ENCODE measurements around the gene SERTAD2. TPM values are rescaled to one million over a fixed set of nuclear protein-coding genes. Genes with fewer than 3 reads are reported as not detected.
A peak's percentile ranks its signal among the peaks of the same experiment; 100 is the strongest.

Gene SERTAD2
- total RNA-seq, 1 experiment from 2014 or later, result 34.7 TPM

GRCh38 chr2:64622443-64623241 is 31.1 kb downstream of the SERTAD2 start:
- Histone ChIP-seq H3K4me3 (peak overlapping the region; percentile 33), H3K4me1 (peaks cover 26% of the 10 kb centered on the region), H3K9me3 (replicated peaks) (no peaks in the 10 kb centered on the region), H3K27ac (peak overlapping the region; percentile 80), H3K36me3 (no peaks in the 10 kb centered on the region), H3K27me3 (no peaks in the 10 kb centered on the region)
- DNase-seq, result peak; percentile 87 to 90

- Histone ChIP-seq H3K9me3 (replicated peaks) (no peaks in the 10 kb centered on the region), H3K36me3 (no peaks in the 10 kb centered on the region), H3K27me3 (no peaks in the 10 kb centered on the region), H3K4me1 (peaks cover 27% of the 10 kb centered on the region), H3K27ac (no peak overlapping the region), H3K4me3 (no peak overlapping the region)
- DNase-seq, result no peak
Measured at GRCh38 chr2:64620661-64621060, 33.1 kb downstream of the SERTAD2 start.

- Histone ChIP-seq H3K36me3 (no peaks in the 10 kb centered on the region), H3K27ac (no peak overlapping the region), H3K9me3 (replicated peaks) (no peaks in the 10 kb centered on the region), H3K4me3 (no peak overlapping the region), H3K4me1 (peaks cover 23% of the 10 kb centered on the region), H3K27me3 (no peaks in the 10 kb centered on the region)
- peak; percentile 49 to 71 for DNase-seq
Measured at GRCh38 chr2:64617631-64618151, 36.0 kb downstream of the SERTAD2 start.

GRCh38 chr2:64615844-64616536 is 37.7 kb downstream of the SERTAD2 start:
- no peaks in the 10 kb centered on the region for H3K9me3 ChIP-seq (replicated peaks)
- no peak for DNase-seq
- no peaks in the 10 kb centered on the region for H3K36me3 ChIP-seq
- H3K27ac ChIP-seq, result no peak overlapping the region
- no peak overlapping the region for H3K4me3 ChIP-seq
- H3K4me1 ChIP-seq, result peaks cover 16% of the 10 kb centered on the region
- H3K27me3 ChIP-seq, result no peaks in the 10 kb centered on the region

GRCh38 chr2:64615192-64615763 is 38.4 kb downstream of the SERTAD2 start:
- H3K27me3 ChIP-seq, result no peaks in the 10 kb centered on the region
- no peak overlapping the region for H3K4me3 ChIP-seq
- no peaks in the 10 kb centered on the region for H3K36me3 ChIP-seq
- no peak overlapping the region for H3K27ac ChIP-seq
- H3K4me1 ChIP-seq, result peaks cover 16% of the 10 kb centered on the region
- H3K9me3 ChIP-seq (replicated peaks), result no peaks in the 10 kb centered on the region
- DNase-seq, result no peak

- no peak overlapping the region for H3K4me3 ChIP-seq
Measured at GRCh38 chr2:64613276-64613675, 40.4 kb downstream of the SERTAD2 start.

GRCh38 chr2:64612575-64613195 is 41.0 kb downstream of the SERTAD2 start:
- H3K27me3 ChIP-seq, result no peaks in the 10 kb centered on the region
- no peaks in the 10 kb centered on the region for H3K36me3 ChIP-seq
- H3K4me3 ChIP-seq, result no peak overlapping the region
- DNase-seq, result no peak
- no peak overlapping the region for H3K27ac ChIP-seq
- peaks cover 10% of the 10 kb centered on the region for H3K4me1 ChIP-seq
- no peaks in the 10 kb centered on the region for H3K9me3 ChIP-seq (replicated peaks)

More at GRCh38 chr2:64613276-64613675, 40.4 kb downstream of the SERTAD2 start:
- H3K36me3 ChIP-seq, result no peaks in the 10 kb centered on the region
- no peaks in the 10 kb centered on the region for H3K9me3 ChIP-seq (replicated peaks)
- no peak for DNase-seq
- no peak overlapping the region for H3K27ac ChIP-seq
- H3K27me3 ChIP-seq, result no peaks in the 10 kb centered on the region
- peaks cover 16% of the 10 kb centered on the region for H3K4me1 ChIP-seq

GRCh38 chr2:64610316-64610855 is 43.3 kb downstream of the SERTAD2 start:
- no peaks in the 10 kb centered on the region for H3K27me3 ChIP-seq
- no peak overlapping the region for H3K27ac ChIP-seq
- H3K9me3 ChIP-seq (replicated peaks), result no peaks in the 10 kb centered on the region
- DNase-seq, result no peak
- H3K4me3 ChIP-seq, result no peak overlapping the region
- H3K36me3 ChIP-seq, result no peaks in the 10 kb centered on the region
- H3K4me1 ChIP-seq, result no peaks in the 10 kb centered on the region

GRCh38 chr2:64609942-64610281 is 43.8 kb downstream of the SERTAD2 start:
- no peaks in the 10 kb centered on the region for H3K4me1 ChIP-seq
- H3K27me3 ChIP-seq, result no peaks in the 10 kb centered on the region
- H3K27ac ChIP-seq, result no peak overlapping the region
- H3K4me3 ChIP-seq, result no peak overlapping the region
- no peaks in the 10 kb centered on the region for H3K36me3 ChIP-seq
- H3K9me3 ChIP-seq (replicated peaks), result no peaks in the 10 kb centered on the region
- no peak for DNase-seq

GRCh38 chr2:64609227-64609941 is 44.3 kb downstream of the SERTAD2 start:
- DNase-seq, result no peak
- H3K27me3 ChIP-seq, result no peaks in the 10 kb centered on the region
- no peak overlapping the region for H3K27ac ChIP-seq
- H3K9me3 ChIP-seq (replicated peaks), result 0 out of 2 replicates have a peak, but pooled peaks cover under 1% of the 10 kb centered on the region
- no peaks in the 10 kb centered on the region for H3K4me1 ChIP-seq
- H3K4me3 ChIP-seq, result no peak overlapping the region
- no peaks in the 10 kb centered on the region for H3K36me3 ChIP-seq

GRCh38 chr2:64608867-64609226 is 44.9 kb downstream of the SERTAD2 start:
- H3K4me3 ChIP-seq, result no peak overlapping the region

GRCh38 chr2:64607381-64608304 is 46.1 kb downstream of the SERTAD2 start:
- H3K36me3 ChIP-seq, result no peaks in the 10 kb centered on the region
- H3K4me1 ChIP-seq, result no peaks in the 10 kb centered on the region
- peaks cover 10% of the 10 kb centered on the region; the same call in 1 of the 2 replicates for H3K9me3 ChIP-seq (replicated peaks)
- no peaks in the 10 kb centered on the region for H3K27me3 ChIP-seq
- no peak for DNase-seq
- no peak overlapping the region for H3K27ac ChIP-seq
- H3K4me3 ChIP-seq, result peak overlapping the region; percentile 48

More at GRCh38 chr2:64608867-64609226, 44.9 kb downstream of the SERTAD2 start:
- Histone ChIP-seq H3K27me3 (no peaks in the 10 kb centered on the region), H3K9me3 (replicated peaks) (peaks cover 6% of the 10 kb centered on the region; the same call in 1 of the 2 replicates), H3K36me3 (no peaks in the 10 kb centered on the region), H3K4me1 (no peaks in the 10 kb centered on the region), H3K27ac (no peak overlapping the region)
- no peak for DNase-seq

Measured in SJCRH30 (cell line).